Rectal smooth muscle tissue (tissue), 1 donor: ENCODE data around the gene LMAN2.

Experiments used
- H3K27ac ChIP-seq: one replicate; pipeline ENCODE4 v1.7.0; 2013; ENCODE audit warnings: low read depth, low read length, inconsistent platforms
- H3K27me3 ChIP-seq: one replicate; pipeline ENCODE4 v1.7.0; 2013; ENCODE audit warnings: low read length; ENCODE audit not compliant: control insufficient read depth, insufficient read depth
- H3K36me3 ChIP-seq: one replicate; pipeline ENCODE4 v1.7.0; 2013; ENCODE audit warnings: low read length; ENCODE audit not compliant: control insufficient read depth, insufficient read depth
- H3K4me1 ChIP-seq: one replicate; pipeline ENCODE4 v1.7.0; 2013; ENCODE audit warnings: low read length; ENCODE audit not compliant: control insufficient read depth, insufficient read depth
- H3K4me3 ChIP-seq: one replicate; pipeline ENCODE4 v1.7.0; 2013; ENCODE audit warnings: low read length
- H3K9ac ChIP-seq: one replicate; pipeline ENCODE4 v1.7.0; 2013; ENCODE audit warnings: low read length

The LMAN2 gene

GRCh38 chr5:177357459-177358351, 6.2 kb upstream of the LMAN2 start, which contains the start of gene RGS14:
TSS of gene RGS14 (plus strand) at chr5:177357924. CDS start at chr5:177358025, 101 bp downstream.
- no peak within 1 kb of the TSS for H3K9ac ChIP-seq
- H3K4me1 ChIP-seq: peaks cover under 1% of the 10 kb centered on the region
- no peaks in the 10 kb centered on the region for H3K36me3 ChIP-seq
- no peak within 1 kb of the TSS for H3K27ac ChIP-seq
- H3K27me3 ChIP-seq: no peaks in the 10 kb centered on the region
- peak within 1 kb of the TSS; percentile 56 for H3K4me3 ChIP-seq

DNA sequence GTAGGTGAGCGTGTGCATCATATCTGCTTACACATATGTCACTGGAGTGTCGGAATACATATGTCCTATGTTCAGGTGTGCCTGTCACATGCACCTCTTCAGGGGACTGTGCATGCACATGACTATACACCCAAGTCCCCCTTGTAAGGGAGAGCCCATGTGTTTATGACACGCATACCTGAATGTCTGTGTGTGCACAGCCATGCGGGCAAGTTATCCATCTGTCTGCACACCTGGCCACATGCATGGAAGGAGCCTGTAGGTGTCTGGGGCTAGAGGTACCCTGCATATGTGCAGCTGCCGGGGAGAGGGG, 5.6 kb upstream of the LMAN2 start:
- Histone ChIP-seq H3K4me3 (peak overlapping the region; percentile 56), H3K4me1 (peaks cover under 1% of the 10 kb centered on the region), H3K27ac (no peak overlapping the region)

GRCh38 chr5:177356746-177357145, 5.3 kb upstream of the LMAN2 start:
- no peak overlapping the region for H3K9ac ChIP-seq
- H3K27ac ChIP-seq: no peak overlapping the region
- no peak overlapping the region for H3K4me3 ChIP-seq
- peaks cover 2% of the 10 kb centered on the region for H3K4me1 ChIP-seq
- no peaks in the 10 kb centered on the region for H3K27me3 ChIP-seq
- no peaks in the 10 kb centered on the region for H3K36me3 ChIP-seq

More for the DNA sequence above, 5.6 kb upstream of the LMAN2 start:
- Histone ChIP-seq H3K9ac (no peak overlapping the region), H3K36me3 (no peaks in the 10 kb centered on the region), H3K27me3 (no peaks in the 10 kb centered on the region)

GRCh38 chr5:177355868-177356168, 4.3 kb upstream of the LMAN2 start:
- no peaks in the 10 kb centered on the region for H3K36me3 ChIP-seq
- H3K9ac ChIP-seq: no peak overlapping the region
- no peak overlapping the region for H3K4me3 ChIP-seq
- peaks cover 2% of the 10 kb centered on the region for H3K4me1 ChIP-seq
- no peak overlapping the region for H3K27ac ChIP-seq
- no peaks in the 10 kb centered on the region for H3K27me3 ChIP-seq

DNA sequence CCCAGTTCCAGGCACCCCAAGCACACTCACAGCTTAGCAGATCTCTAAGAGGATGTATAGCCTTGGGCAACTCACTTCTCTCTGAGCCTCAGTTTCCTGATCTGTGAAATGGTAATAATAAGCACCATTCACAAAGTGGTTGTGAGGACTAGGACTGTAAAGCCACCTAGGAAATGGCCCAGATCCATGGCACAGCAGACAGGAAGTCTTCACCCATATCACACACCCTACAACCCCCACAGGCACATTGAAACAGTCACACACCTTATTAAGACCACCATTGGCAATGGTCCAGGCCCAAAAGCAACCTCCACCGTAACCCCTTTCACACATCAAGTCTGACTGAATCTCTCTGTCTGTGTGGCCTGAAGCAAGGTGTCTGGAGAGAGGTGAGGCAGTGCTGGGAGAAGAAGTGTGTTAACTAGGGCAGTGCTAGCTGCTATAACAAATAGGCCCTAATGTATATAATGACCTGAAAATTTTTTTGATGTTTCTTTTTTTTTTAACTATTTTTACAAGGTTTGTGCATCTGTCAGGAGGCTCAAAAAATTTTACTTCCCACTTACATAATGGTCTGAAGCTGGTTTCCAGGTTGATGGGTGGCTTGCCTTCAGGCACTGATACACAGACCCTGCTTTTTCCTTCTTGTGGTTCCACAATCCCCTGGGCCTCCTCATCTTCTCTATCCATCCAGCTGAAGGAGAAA, 3.8 kb upstream of the LMAN2 start:
- Histone ChIP-seq H3K27ac (no peak overlapping the region), H3K4me1 (peaks cover 5% of the 10 kb centered on the region), H3K9ac (no peak overlapping the region), H3K36me3 (no peaks in the 10 kb centered on the region), H3K27me3 (no peaks in the 10 kb centered on the region), H3K4me3 (no peak overlapping the region)

DNA sequence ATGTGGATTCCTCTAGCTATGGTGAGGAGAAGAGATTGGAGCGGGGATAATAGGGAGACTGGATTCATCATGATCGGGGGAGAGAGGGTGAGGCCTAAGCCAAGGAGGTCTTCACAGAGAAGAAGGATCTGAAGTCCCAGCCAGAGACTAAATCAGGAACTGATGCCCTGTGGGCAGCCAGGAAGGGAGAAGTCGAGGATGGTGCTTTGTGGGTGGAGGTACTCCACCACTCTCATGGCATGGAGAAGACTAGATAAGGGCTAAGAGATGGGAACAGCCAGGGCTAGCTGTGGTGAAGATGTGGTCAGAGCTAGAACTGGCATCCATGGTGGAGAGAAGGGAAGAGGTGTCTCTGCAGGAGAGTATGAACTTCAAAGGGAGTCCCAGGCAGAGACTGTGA, 3.2 kb upstream of the LMAN2 start:
- H3K4me3 ChIP-seq: no peak overlapping the region
- H3K9ac ChIP-seq: no peak overlapping the region
- no peaks in the 10 kb centered on the region for H3K36me3 ChIP-seq
- no peak overlapping the region for H3K27ac ChIP-seq
- no peaks in the 10 kb centered on the region for H3K27me3 ChIP-seq
- H3K4me1 ChIP-seq: peaks cover 9% of the 10 kb centered on the region

GRCh38 chr5:177354256-177354655, 2.8 kb upstream of the LMAN2 start:
- Histone ChIP-seq H3K4me1 (peaks cover 9% of the 10 kb centered on the region), H3K36me3 (no peaks in the 10 kb centered on the region), H3K27ac (no peak overlapping the region), H3K4me3 (no peak overlapping the region), H3K27me3 (no peaks in the 10 kb centered on the region), H3K9ac (no peak overlapping the region)

- H3K4me3 ChIP-seq: no peak overlapping the region
- H3K27me3 ChIP-seq: no peaks in the 10 kb centered on the region
- H3K4me1 ChIP-seq: peaks cover 9% of the 10 kb centered on the region
- H3K9ac ChIP-seq: no peak overlapping the region
- H3K27ac ChIP-seq: no peak overlapping the region
- H3K36me3 ChIP-seq: no peaks in the 10 kb centered on the region
Observed at GRCh38 chr5:177353093-177353492, 1.6 kb upstream of the LMAN2 start.

GRCh38 chr5:177350776-177351391, 584 bp downstream of the LMAN2 start:
- Histone ChIP-seq H3K36me3 (peaks cover 7% of the 10 kb centered on the region), H3K4me3 (peak overlapping the region; percentile 91), H3K27me3 (no peaks in the 10 kb centered on the region), H3K4me1 (peaks cover 9% of the 10 kb centered on the region), H3K9ac (peak overlapping the region; percentile 91), H3K27ac (peak overlapping the region; percentile 97)

DNA sequence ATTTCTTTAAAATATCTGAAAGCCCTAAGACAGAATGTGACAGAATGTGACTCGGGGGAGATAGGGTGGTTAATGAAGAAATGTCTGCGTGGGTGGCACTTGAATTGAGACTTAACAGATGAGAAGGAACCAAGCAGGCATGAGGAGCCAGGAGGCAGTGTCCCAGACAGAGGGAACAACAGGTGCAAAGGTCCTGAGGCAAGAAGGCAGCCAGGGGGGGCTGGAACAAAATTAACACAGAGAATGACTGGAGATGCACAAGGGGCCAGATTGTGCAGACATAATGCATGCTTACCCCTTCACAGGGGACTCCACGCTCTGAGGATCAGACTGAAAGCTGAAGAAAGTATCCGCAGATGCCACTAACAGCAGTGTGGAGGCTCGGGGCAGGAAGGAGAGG, 1.7 kb downstream of the LMAN2 start:
- Histone ChIP-seq H3K27ac (no peak overlapping the region), H3K36me3 (peaks cover 7% of the 10 kb centered on the region), H3K9ac (no peak overlapping the region), H3K4me1 (peaks cover 9% of the 10 kb centered on the region), H3K4me3 (no peak overlapping the region), H3K27me3 (no peaks in the 10 kb centered on the region)

DNA sequence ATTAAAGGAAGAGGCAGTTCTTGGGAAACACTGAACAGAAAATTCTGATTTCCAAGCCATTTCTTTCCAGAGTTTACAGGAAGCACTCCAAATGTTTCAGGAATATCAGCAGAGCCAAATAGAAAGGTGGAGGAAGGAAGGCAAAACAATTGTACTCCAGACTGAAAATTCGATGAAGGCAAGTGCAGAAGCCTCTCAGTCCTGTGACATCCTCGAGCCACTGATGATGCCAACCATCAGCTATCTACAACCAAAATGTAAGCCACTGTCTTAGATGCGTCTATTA, 2.2 kb downstream of the LMAN2 start:
- Histone ChIP-seq H3K36me3 (peaks cover 7% of the 10 kb centered on the region), H3K9ac (no peak overlapping the region), H3K4me3 (no peak overlapping the region), H3K27ac (no peak overlapping the region), H3K4me1 (peaks cover 9% of the 10 kb centered on the region), H3K27me3 (no peaks in the 10 kb centered on the region)

- Histone ChIP-seq H3K27ac (no peak overlapping the region), H3K4me3 (no peak overlapping the region), H3K4me1 (peaks cover 9% of the 10 kb centered on the region), H3K27me3 (no peaks in the 10 kb centered on the region), H3K36me3 (peaks cover 7% of the 10 kb centered on the region), H3K9ac (no peak overlapping the region)
Observed at GRCh38 chr5:177347699-177348098, 3.8 kb downstream of the LMAN2 start.
